DMS 273 (cell line): ENCODE data around the gene DENND1A.
A peak's percentile ranks its signal among the peaks of the same experiment; 100 is the strongest.

ENCODE experiments used
- DNase-seq: peaks from one replicate; lab custom pipeline; 2025; ENCODE audit not compliant: unreplicated experiment; lab: John Stamatoyannopoulos, UW

Gene DENND1A

DNA sequence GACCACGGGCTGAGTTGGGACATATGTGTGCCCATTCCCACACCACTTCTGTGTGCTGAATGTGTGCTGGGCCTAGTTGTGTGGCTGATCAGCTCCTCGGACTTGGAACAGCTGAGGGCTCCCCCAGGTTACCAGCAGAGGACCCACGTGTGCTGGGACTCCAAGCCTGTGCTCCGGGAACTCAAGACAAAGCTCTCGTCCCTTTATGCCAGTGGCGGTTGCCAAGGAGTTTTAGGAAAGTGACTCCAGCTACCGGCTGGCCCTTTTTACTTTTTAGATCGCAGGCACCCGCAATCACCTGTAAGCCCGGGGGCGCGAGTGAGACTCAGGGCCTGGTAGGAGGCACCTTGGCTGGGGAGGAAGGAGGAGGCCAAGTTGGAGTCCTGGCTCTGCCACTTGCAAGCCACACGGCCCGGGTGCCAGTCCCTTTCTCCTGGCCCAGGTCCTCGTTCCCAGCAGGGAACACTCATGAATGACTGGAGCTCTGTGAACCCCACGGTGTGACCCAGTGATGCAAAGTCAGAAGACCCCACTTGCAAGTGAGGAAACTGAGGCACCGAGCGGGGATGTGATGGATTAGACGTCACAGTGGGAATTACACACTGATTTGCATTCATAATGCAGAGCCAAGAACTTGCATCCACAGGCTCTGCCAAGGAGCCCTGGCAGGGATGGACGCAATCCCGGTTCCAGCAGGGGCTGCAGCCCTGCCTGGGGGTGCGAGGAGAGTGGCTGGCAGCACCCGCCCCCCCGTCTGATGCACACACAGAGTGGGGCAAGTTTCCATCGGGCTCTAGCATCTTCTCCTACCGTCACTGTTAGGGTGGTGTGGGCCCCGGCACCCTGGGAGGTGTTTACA lies 547.0 kb downstream of the DENND1A start:
- no peak for DNase-seq

DNA sequence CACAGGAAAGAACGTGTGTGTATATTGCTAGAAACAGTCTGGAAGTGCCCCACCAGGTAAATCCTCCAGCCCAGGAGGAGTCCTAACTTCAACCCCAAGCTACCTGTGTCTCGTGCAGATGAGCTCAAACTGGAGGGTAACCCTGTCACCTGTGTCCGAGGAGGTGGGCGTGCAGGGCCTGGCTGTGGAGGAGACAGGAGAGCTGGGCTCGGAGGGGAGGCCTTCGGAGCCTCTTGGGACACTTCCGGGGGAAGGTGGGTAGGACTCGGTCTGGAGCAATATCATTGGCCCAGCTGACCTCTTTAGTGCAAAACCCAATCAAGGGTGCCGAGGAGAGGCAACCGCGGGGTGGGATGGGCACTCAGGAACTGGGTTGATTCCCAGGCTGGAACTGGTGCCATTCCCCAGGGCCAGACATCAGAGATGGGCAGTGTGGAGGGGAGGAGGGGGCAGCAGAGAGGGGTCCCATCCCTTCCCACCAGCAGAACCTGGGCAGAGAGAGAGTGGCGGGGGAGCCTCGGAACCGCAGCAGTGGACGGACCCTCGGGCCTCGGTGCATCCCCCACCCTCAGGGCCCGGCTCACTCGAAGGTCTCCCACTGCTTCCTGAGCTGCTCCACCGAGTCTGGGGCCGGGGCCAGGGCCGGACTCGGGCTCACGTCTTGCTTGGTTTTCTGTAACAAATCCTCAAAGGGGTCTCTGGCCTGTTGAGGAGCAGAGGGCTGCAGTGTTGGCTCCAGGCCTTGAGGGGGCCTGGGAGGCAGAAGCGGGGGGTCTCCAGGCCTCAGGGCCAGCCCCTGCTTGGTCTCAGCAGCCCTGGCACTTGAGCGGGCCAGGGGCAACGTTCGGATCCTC lies 548.8 kb downstream of the DENND1A start:
- DNase-seq, result no peak

DNA sequence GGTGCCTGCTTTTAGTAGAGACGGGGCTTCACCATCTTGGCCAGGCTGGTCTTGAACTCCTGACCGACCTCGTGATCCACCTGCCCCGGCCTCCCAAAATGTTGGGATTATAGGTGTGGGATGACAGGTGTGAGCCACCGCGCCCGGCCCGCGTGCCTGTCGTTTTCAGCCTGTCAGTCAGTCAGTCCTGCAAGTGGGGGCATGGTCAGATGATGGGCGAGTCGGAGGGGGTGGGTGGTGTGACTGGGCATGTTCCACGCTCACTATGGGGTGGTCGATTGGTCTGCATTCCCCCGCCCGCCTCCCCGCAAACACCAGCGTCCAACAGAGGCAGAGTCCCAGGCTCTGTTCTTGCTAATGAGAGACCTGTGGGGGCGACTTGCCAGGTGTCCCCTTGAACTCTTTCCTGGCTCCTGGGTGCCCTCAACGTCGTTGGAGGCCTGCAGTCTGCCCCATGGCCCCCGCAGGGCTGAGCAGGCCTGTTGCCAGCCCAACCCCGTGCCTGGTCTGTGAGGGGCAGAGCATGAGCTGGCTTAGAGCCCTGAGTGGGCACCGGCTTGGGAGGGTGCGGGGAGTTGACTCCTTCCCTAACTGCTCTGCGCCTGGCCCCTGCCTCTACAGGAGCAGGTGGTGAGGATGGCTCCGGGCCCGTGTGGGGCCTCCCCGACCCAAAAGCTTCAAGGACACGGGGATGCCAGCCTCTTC lies 550.8 kb downstream of the DENND1A start:
- no peak for DNase-seq

DNA sequence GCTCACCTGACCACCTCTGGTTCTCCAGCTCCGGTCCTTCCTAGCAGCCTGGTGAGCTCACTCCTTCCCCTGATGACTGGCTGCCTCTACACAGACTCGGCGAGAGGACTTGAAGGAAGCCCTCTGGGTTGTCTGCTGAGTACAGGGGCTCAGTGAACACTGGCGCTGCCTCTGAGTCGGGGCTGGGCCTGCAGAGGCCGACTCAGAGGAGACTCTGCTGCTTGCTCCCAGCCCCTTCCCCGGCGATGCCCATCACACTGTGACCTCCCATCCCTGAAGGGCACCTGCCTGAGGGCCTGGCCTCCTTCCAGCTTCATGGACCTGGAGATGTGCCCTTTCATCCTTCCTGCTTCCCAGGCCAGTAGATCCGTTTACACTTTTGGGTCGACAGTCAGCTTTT lies 551.9 kb downstream of the DENND1A start:
- no peak for DNase-seq

DNA sequence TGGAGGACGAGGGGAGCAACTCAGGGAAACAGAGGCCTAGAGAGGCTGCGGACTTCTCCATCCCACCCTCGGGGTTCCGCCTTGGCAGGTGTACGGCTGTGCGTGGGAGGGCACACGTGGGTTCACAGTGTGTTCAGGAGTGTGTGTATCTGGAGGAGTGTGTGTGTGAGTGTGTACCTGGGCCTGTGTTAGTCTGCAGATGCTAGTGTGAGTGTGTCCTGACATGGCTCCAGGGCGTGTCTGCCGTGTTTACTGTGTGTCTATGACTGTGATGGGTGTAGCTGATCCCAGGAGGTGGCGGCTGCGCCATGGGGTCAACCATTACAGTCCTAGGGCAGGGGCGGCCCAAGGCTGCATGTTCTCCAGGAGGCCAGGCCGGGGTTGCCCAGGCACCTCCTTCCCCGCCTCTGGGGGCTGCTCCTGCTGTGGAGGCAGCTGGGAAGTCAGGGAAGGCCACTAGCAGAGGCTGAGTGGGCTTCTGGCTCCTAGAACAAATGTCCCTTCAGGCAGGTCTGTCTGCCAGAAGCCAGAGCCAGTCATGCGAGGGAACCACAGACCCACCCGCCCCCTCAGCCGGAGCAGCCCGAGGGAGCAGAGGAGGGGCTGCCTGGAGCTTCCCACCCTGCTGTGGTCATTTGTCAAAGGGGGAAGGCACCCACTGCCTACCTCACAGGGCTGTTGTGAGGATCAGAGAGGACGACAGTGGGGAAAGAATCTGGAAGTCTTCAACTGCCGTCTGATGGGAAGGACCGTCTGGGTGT lies 552.5 kb downstream of the DENND1A start:
- DNase-seq, result no peak

DNA sequence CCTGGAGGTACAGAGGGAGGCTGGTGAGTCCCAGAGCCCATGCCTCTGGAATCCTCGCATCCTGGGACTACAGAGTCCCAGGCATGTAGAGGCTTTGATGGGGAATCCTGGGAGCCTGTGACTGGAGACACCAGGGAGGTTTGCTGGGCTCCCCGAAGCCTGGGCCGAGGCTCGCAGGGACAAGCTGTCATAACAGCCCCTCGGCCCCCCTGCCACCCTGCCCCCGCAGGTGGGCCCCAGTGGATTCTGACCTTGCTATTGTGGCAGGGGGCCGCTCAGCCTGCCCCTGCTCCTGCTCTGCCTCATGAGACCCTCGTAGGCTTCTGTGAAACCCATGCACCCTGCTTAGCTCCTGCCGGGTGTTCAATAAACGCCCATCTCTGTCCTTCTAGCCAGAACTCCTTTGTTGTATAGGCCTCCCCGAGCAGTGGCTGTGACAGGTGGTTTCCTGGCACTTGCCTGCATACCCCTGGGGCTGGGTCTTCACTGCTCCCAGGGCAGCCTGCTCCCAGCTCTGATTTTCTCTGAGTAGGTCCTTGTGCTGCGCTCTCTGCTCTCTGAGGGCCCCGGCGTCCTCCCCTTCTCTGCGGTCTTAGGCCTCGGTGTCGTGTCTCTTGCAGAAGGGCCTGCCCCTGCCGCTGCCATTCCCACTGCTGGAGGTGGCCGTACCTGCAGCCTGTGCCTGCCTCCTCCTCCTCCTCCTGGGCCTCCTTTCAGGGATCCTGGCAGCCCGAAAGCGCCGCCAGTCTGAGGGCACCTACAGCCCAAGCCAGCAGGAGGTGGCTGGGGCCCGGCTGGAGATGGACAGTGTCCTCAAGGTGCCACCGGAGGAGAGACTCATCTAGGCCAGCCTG lies 553.5 kb downstream of the DENND1A start:
- DNase-seq, result peak; percentile 52

DNA sequence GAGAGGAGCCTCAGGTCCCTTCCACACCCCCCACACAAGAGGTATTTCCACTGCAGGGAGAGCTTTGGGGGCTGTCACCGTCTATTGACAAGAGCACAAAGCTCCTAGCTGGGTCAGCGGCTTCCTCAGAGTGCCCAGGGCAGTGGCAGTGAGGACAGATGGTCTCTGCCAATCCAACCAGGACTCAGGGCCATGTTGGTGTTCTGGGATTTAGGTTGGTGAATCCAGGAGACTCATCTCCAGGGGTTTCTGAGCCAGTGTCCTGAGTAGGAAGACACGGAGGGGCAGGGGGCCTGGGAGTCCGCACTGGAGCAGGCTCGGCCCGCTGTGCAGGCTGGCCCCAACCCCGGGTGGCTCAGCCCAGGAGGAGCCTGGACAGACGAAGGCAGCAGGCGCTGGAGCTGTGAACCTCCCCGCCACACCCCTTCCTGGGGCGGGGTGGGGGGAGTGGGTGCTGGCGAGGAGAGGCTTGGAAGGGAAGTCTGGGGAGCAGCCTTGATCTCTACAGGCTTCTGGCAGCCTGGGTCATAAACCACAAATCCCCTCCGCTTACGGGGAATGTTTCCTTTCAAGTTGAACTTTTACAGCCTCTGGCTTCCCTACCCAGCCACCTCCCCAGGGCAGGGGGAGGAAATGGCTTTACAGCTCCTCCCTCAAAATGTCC lies 554.3 kb downstream of the DENND1A start:
- DNase-seq, result peak; percentile 65

DNA sequence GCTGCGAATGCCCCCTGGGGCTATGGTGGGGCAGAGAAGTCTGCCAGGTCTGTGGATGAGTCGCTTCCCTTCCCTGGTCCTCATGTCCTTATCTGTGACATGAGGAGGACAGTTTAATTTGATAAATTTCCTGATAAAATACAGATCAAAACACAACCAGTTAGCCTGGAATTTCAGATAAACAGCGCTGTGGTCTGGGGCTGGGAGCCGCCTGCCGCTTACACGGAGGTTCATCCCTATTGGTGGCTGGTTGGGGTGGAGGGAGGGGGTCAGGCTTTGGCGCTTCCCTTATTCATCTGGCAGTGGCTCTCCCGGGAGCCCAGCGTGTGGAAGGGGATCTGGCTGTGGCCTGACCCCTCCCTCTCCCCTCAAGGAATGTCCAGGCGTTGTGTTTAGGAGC lies 556.0 kb downstream of the DENND1A start:
- peak; percentile 25 for DNase-seq

DNA sequence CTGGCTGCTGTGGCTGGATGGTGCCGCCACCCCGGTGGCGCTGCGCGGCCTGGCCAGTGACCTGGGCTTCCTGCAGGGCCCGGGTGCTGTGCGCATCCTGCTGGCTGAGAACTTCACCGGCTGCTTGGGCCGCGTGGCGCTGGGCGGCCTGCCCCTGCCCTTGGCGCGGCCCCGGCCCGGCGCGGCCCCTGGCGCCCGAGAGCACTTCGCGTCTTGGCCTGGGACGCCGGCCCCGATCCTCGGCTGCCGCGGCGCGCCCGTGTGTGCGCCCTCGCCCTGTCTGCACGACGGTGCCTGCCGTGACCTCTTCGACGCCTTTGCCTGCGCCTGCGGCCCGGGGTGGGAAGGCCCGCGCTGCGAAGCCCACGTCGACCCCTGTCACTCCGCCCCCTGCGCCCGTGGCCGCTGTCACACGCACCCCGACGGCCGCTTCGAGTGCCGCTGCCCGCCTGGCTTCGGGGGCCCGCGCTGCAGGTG lies 556.4 kb downstream of the DENND1A start:
- DNase-seq, result peak; percentile 50

DNA sequence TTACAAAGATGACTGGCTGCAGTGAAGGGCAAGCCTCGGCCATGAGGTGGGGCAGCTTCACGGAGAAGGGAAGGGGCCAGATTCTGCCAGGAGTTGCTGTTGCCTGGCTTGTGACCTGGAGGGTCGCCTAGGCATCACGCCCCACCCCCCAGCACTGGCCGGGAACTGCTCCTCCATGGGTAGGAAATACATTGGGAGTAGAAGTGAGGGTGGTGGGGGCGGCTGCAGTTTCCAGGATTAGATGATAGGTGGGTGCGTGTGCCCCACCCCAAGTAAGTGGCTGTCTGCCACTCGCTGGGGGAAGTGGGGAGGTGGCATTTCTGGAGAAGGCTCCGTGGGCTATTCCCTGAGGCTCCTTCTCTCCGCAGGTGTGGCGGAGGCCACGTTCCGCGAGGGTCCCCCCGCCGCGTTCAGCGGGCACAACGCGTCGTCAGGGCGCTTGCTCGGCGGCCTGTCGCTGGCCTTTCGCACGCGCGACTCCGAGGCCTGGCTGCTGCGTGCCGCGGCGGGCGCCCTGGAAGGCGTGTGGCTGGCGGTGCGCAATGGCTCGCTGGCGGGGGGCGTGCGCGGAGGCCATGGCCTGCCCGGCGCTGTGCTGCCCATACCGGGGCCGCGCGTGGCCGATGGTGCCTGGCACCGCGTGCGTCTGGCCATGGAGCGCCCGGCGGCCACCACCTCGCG lies 557.0 kb downstream of the DENND1A start:
- peak; percentile 50 for DNase-seq

DNA sequence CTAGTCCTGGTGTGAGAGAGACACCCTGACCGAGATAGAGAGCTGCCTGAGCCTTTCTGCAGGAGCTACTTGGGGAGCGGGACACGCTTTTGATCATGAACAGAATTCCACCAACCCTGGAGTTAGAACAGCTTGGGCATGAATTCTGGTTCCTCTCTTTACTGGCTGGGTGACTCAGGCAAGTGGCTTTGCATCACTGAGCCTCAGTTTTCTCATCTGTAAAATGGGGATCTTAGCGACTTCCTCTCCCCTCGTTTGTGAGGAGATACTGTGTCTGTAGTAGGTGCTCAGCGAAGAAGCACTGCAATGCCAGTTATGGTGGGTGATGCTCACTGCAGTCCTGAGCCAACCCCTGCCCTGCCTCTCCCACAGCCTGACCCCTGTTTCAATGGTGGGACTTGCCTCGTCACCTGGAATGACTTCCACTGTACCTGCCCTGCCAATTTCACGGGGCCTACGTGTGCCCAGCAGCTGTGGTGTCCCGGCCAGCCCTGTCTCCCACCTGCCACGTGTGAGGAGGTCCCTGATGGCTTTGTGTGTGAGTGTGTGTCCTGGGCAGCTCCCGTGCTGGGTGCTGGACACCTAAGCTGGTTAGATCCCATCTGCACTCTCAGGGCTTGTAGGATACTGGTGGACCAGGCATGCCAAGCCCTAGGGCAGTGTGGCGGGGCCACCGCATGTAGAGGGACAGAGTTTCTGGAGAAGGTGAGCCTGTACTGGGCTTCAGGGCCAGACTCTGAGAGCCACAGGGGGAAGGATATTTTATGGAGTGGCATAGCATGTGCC lies 557.9 kb downstream of the DENND1A start:
- no peak for DNase-seq

DNA sequence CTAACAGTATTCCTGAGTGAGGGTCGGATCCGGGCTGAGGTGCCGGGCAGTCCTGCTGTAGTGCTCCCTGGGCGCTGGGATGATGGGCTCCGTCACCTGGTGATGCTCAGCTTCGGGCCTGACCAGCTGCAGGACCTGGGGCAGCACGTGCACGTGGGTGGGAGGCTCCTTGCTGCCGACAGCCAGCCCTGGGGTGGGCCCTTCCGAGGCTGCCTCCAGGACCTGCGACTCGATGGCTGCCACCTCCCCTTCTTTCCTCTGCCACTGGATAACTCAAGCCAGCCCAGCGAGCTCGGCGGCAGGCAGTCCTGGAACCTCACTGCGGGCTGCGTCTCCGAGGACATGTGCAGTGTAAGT lies 558.7 kb downstream of the DENND1A start:
- DNase-seq, result peak; percentile 22

DNA sequence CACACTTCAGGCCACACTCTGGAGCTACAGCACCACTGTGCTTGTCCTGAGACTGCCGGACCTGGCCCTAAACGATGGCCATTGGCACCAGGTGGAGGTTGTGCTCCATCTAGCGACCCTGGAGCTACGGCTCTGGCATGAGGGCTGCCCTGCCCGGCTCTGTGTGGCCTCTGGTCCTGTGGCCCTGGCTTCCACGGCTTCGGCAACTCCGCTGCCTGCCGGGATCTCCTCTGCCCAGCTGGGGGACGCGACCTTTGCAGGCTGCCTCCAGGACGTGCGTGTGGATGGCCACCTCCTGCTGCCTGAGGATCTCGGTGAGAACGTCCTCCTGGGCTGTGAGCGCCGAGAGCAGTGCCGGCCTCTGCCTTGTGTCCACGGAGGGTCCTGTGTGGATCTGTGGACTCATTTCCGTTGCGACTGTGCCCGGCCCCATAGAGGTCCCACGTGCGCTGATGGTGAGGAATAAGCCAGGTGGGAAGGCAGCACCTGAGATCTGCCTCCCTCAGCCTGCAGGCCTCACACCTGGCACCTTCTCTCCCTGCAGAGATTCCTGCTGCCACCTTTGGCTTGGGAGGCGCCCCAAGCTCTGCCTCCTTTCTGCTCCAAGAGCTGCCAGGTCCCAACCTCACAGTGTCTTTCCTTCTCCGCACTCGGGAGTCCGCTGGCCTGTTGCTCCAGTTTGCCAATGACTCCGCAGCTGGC lies 559.2 kb downstream of the DENND1A start:
- DNase-seq, result no peak

DNA sequence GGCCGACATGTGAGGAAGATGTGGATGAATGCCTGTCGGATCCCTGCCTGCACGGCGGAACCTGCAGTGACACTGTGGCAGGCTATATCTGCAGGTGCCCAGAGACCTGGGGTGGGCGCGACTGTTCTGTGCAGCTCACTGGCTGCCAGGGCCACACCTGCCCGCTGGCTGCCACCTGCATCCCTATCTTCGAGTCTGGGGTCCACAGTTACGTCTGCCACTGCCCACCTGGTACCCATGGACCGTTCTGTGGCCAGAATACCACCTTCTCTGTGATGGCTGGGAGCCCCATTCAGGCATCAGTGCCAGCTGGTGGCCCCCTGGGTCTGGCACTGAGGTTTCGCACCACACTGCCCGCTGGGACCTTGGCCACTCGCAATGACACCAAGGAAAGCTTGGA lies 559.8 kb downstream of the DENND1A start:
- no peak for DNase-seq

DNA sequence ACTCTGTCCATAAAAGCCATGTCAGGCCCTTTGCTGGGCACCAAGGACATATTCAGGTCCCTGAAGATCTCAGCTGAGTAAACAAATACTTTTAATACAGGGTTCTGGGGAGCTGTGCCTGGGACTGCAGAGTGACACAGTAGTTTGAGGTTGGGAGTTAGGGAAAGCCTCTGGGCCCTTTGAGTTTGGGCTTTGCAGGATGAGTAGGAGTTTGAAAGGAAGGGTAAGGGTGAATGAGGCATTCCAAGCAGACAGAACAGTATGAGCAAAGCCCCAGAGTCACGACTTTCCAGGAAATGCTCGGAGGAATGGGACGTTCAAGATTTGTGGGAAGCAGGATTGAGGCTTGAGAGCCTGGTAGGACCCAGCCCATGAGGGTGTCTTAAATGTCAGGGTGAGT lies 560.6 kb downstream of the DENND1A start:
- no peak for DNase-seq

DNA sequence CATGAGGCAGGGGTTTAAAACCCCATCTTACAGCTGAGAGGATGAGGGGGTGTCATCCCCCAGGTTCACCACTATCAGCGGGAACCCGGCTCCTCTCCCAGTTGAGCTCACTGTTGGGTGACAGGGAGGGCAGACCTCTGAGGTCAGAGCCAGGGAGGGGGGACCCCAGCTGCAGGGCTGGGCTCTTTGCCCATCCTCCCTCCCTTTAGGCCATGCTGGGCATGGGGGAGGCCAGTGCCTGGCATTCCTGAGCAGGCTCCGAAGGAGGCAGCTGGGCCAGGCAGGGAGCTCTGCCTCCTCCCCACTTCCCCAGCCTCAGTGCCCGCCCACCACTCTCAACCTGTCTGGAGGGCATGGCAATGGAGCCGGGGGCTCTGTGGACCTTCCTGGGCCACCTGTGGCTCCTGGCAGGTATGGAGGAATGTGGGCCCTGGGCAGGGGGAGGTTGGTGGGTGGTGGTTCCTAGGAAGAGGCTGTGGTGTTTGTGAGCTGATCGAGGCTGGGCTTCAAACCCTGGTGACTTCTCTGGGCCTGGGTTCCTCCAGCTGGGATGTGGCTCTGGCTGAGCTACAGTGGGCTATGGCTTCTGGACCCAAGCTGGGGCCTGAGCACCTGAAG lies 561.3 kb downstream of the DENND1A start:
- DNase-seq, result no peak

DNA sequence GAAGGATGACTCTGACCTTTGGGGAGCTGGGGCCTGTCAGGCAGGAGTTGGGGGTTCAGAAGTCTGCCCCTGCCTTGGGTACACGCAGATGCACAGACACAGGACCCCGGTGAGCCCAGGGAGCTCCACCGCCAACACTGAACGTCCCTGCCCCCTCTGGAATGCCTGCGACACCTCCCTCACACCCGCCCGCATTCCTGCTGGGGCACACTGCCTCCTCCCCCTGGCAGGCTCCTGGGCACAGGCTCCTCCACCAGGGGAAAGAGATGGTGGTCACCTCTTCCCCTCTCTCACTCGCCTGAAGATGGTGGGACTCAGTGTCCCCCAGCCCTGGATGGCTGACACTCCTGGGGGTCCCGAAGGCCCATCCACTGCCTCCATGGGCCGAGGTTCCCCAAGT lies 561.9 kb downstream of the DENND1A start:
- no peak for DNase-seq
